Measurements from ENCODE around the gene SLC44A4. TPM values are rescaled to one million over a fixed set of nuclear protein-coding genes. Genes with fewer than 3 reads are reported as not detected.

SLC44A4 gene
- polyA plus RNA-seq, 2 of the 4 experiments (the other 2 are of a cell fraction), result 0.27 TPM; not detected in 1

GRCh38 chr6:31822036-31822821 is 56.6 kb downstream of the SLC44A4 start:
- FAIRE-seq, result no peak
- H3K4me2 ChIP-seq, result peak overlapping the region; percentile 94
- 5% methylated on average over 18 of the region's 25 CpGs for WGBS (ENCODE audit: missing lambda C conversion rate)
- H3K4me1 ChIP-seq, result peaks cover 58% of the 10 kb centered on the region
- ChIA-PET POLR2A (interaction anchor here (0.7 to 1.0 kb wide), 3 partner anchors 12 to 26 kb away, joined by 3 to 7 read pairs (median 4); partner anchors contain the start of gene VARS1), CTCF (interaction anchor here (0.6 to 1.4 kb wide), 6 partner anchors 9 to 284 kb away, joined by 3 to 5 read pairs (median 4); partner anchors contain the start of genes LSM2 and VARS1)
- no peaks in the 10 kb centered on the region for H3K9me3 ChIP-seq
- peak; percentile 32 to 87 for DNase-seq (ENCODE audit: low read depth in 1 of 2, low spot score in 1 of 2)
- TF ChIP-seq PHF8 (IDR thresholded peaks at IDR 0.05; ENCODE audit: borderline replicate concordance, low read depth) (no peak), RFX5 (IDR thresholded peaks at IDR 0.05) (no peak), MAX (IDR thresholded peaks at IDR 0.05) (peak; percentile 45), ZFP36 (IDR thresholded peaks at IDR 0.05; ENCODE audit: borderline replicate concordance, partially characterized antibody) (no peak), ZSCAN20 (CRISPR knock-in tag; IDR thresholded peaks at IDR 0.05) (no peak), SMC3 (IDR thresholded peaks at IDR 0.05) (0 out of 3 replicates have a peak, but pooled peaks have one; percentile 5), HDAC2 (IDR thresholded peaks at IDR 0.05) (no peak), MAZ (IDR thresholded peaks at IDR 0.05; ENCODE audit: borderline replicate concordance, low read depth, low read length) (no peak), RCOR1 (IDR thresholded peaks at IDR 0.05; ENCODE audit: low read depth, low read length) (no peak), POLR2A (IDR thresholded peaks at IDR 0.05; ENCODE audit: low read length) (peak; percentile 21), EHMT2 (IDR thresholded peaks at IDR 0.05; ENCODE audit: low read depth) (no peak), GATA3 (IDR thresholded peaks at IDR 0.05; ENCODE audit: borderline replicate concordance) (no peak; the same call in 1 of the 2 replicates), FOXS1 (CRISPR knock-in tag; IDR thresholded peaks at IDR 0.05) (no peak), JUN (IDR thresholded peaks at IDR 0.05) (peak; percentile 35 to 57; a peak in 2 of 5 replicates), EHF (CRISPR knock-in tag; IDR thresholded peaks at IDR 0.05) (no peak), BCL3 (IDR thresholded peaks at IDR 0.05) (0 out of 3 replicates have a peak, but pooled peaks have one; percentile 10), CTCF (IDR thresholded peaks at IDR 0.05) (no peak), BHLHE40 (IDR thresholded peaks at IDR 0.05; ENCODE audit: low read depth, low read length) (no peak), ESRRA (IDR thresholded peaks at IDR 0.05; ENCODE audit: borderline replicate concordance, low read length) (0 out of 2 replicates have a peak, but pooled peaks have one; percentile 34), FOSB (CRISPR knock-in tag; IDR thresholded peaks at IDR 0.05) (no peak), E2F6 (IDR thresholded peaks at IDR 0.05; ENCODE audit: borderline replicate concordance, low read depth) (no peak; the same call in 1 of the 2 replicates), NFE2L2 (conservative IDR thresholded peaks at IDR 0.05; ENCODE audit: low read length) (peak; percentile 88), MAFK (IDR thresholded peaks at IDR 0.05; ENCODE audit: partially characterized antibody) (peak; percentile 93), HES2 (IDR thresholded peaks at IDR 0.05) (no peak), CHD4 (IDR thresholded peaks at IDR 0.05; ENCODE audit: borderline replicate concordance) (no peak), JUNB (IDR thresholded peaks at IDR 0.05) (no peak), CEBPB (IDR thresholded peaks at IDR 0.05) (peak in 1 of 2 experiments; percentile 46; a peak in 2 of 4 replicates), ELK1 (IDR thresholded peaks at IDR 0.05; ENCODE audit: low read depth, low read length) (no peak)
- peak overlapping the region; percentile 39 for H3K4me3 ChIP-seq
- peak; percentile 52 to 57 for ATAC-seq
- peak overlapping the region; percentile 87 to 97 for H3K27ac ChIP-seq
